Panc1 (cell line): Measurements from ENCODE around the gene ENTHD1. TPM values are rescaled to one million over a fixed set of nuclear protein-coding genes. Genes with fewer than 3 reads are reported as not detected.

Source experiments
- ATAC-seq: fragments of 200-7000 bp; cut with Tn5 transposase; 2 replicates; pipeline ENCODE4 v1.9.1; 2020; ENCODE audit warnings: mild to moderate bottlenecking, moderate library complexity
- BruUV-seq: library from RNA; stranded (reverse); fragments of 400-500 nt; replicated peaks from 2 replicates; lab custom pipeline; 2021; lab: Mats Ljungman, UMichigan
- CTCF ChIA-PET: fragments of 300-600 bp; sonication (Branson Sonifier 250); formaldehyde crosslinking; loops from one replicate; lab custom pipeline; 2022; ENCODE audit warnings: antibody characterized with exemption; lab: Charles Lee
- POLR2A ChIA-PET: fragments of 300-600 bp; sonication (Branson Sonifier 250); formaldehyde crosslinking; loops from one replicate; lab custom pipeline; 2022; ENCODE audit warnings: antibody characterized with exemption; lab: Charles Lee
- DNase-seq: peaks from one replicate; pipeline ENCODE4 v3.0.0-alpha.2; 2010; ENCODE audit warnings: low read depth, low spot score
- H3K27ac ChIP-seq: 2 replicates; pipeline ENCODE4 v1.5.1; 2011; ENCODE audit warnings: mild to moderate bottlenecking, low read length, inconsistent platforms
- H3K27me3 ChIP-seq: fragments of 200-500 bp; sonication (Bioruptor generic); 2 replicates; pipeline ENCODE4 v1.6.0; 2014; ENCODE audit warnings: low read length, inconsistent platforms; ENCODE audit not compliant: control insufficient read depth, insufficient read depth
- H3K36me3 ChIP-seq: fragments of 200-500 bp; sonication (Bioruptor generic); 2 replicates; pipeline ENCODE4 v1.5.1; 2014; ENCODE audit warnings: inconsistent platforms, mild to moderate bottlenecking, low read length, moderate library complexity; ENCODE audit not compliant: control insufficient read depth, insufficient read depth
- H3K4me1 ChIP-seq: 2 replicates; pipeline ENCODE4 v1.5.1; 2011; ENCODE audit warnings: inconsistent platforms, mild to moderate bottlenecking, low read length, moderate library complexity; ENCODE audit not compliant: control insufficient read depth, insufficient read depth
- H3K4me3 ChIP-seq, 2 experiments: 2 replicates each; pipeline ENCODE4 v1.5.1; 2011 to 2012; ENCODE audit warnings: low read depth in 2 of 2, low read length in 2 of 2, mild to moderate bottlenecking in 2 of 2, inconsistent platforms in 1 of 2, moderate library complexity in 1 of 2
- H3K9me3 ChIP-seq: fragments of 200-500 bp; sonication (Bioruptor generic); 2 replicates; pipeline ENCODE4 v1.5.1; 2014; ENCODE audit warnings: low read depth, mild to moderate bottlenecking, inconsistent platforms, low read length, moderate library complexity; ENCODE audit not compliant: control insufficient read depth, insufficient read depth
- CTCF ChIP-seq: fragments of 450-650 bp; IDR thresholded peaks from 2 replicates; pipeline ENCODE4 v1.5.1; 2017; ENCODE audit warnings: mild to moderate bottlenecking
- POLR2AphosphoS5 ChIP-seq: IDR thresholded peaks from 2 replicates; pipeline ENCODE4 v1.6.1; 2012; ENCODE audit warnings: mild to moderate bottlenecking, low read depth, low read length, moderate library complexity
- REST ChIP-seq, 2 experiments: IDR thresholded peaks; 2 replicates each; pipeline ENCODE4 v1.6.1; 2011 to 2012; ENCODE audit warnings: low read depth in 2 of 2, control low read depth in 1 of 2, low read length in 1 of 2, mild to moderate bottlenecking in 1 of 2, moderate library complexity in 1 of 2; ENCODE audit not compliant: insufficient read depth in 1 of 2
- SIN3A ChIP-seq: IDR thresholded peaks from 2 replicates; pipeline ENCODE4 v1.6.1; 2012; ENCODE audit warnings: low read depth, mild to moderate bottlenecking, low read length, moderate library complexity, borderline replicate concordance; ENCODE audit not compliant: insufficient read depth
- TCF7L2 ChIP-seq: IDR thresholded peaks from 2 replicates; pipeline ENCODE4 v1.6.1; 2011; ENCODE audit warnings: mild to moderate bottlenecking, low read depth, low read length, inconsistent platforms
- in situ Hi-C: cut with HindIII; loops from 2 replicates; pipeline ENCODE4 v1.10.0; 2016; ENCODE audit warnings: low sequenced_read_pairs, low pct_unique_long_range_greater_than_20kb
- intact Hi-C: fragments of 100-400 bp; cut with micrococcal nuclease; formaldehyde crosslinking; loops from one replicate; pipeline ENCODE4 v1.10.0; 2022; ENCODE audit not compliant: unreplicated experiment
- total RNA-seq: library from RNA; stranded (reverse); gene quantifications from one replicate; pipeline ENCODE4 v1.2.1, GENCODE V29; 2021; ENCODE audit not compliant: unreplicated experiment

The ENTHD1 gene
- total RNA-seq, 1 experiment from 2014 or later: not detected

- H3K36me3 ChIP-seq: no peaks in the 10 kb centered on the region
- H3K4me3 ChIP-seq: no peak overlapping the region
- H3K9me3 ChIP-seq: no peaks in the 10 kb centered on the region
- no peak for DNase-seq
- no TSS peak for BruUV-seq
- intact Hi-C loops (no loop called here), in situ Hi-C loops (no loop called here)
- POLR2A ChIA-PET: no interaction called here
- ATAC-seq: no peak
- no peak overlapping the region for H3K27ac ChIP-seq
- TF ChIP-seq REST (IDR thresholded peaks at IDR 0.05; ENCODE audit: insufficient read depth in 1 of 2, low read depth in 2 of 2, low read length in 1 of 2) (no peak), POLR2AphosphoS5 (no peak), TCF7L2 (no peak), CTCF (no peak), SIN3A (no peak)
- CTCF ChIA-PET: no interaction called here
- no peaks in the 10 kb centered on the region for H3K27me3 ChIP-seq
- H3K4me1 ChIP-seq: no peaks in the 10 kb centered on the region
These were observed 165.2 kb downstream of the ENTHD1 start for GRCh38 chr22:39728236-39728860.

- BruUV-seq: no TSS peak
- ChIA-PET CTCF (no interaction called here), POLR2A (no interaction called here)
- Histone ChIP-seq H3K4me3 (no peak overlapping the region), H3K27ac (no peak overlapping the region), H3K27me3 (no peaks in the 10 kb centered on the region), H3K36me3 (no peaks in the 10 kb centered on the region), H3K9me3 (no peaks in the 10 kb centered on the region), H3K4me1 (no peaks in the 10 kb centered on the region)
- no peak for DNase-seq
- in situ Hi-C loops (no loop called here), intact Hi-C loops (no loop called here)
- TF ChIP-seq SIN3A (no peak), POLR2AphosphoS5 (no peak), REST (IDR thresholded peaks at IDR 0.05; ENCODE audit: insufficient read depth in 1 of 2, low read depth in 2 of 2, low read length in 1 of 2) (no peak), CTCF (no peak), TCF7L2 (no peak)
- ATAC-seq: no peak
These were observed 166.0 kb downstream of the ENTHD1 start for GRCh38 chr22:39727541-39727940.
